B cell (primary cell): ENCODE data around the gene SDF2. TPM values are rescaled to one million over a fixed set of nuclear protein-coding genes. Genes with fewer than 3 reads are reported as not detected.

ENCODE experiments used
- ATAC-seq: fragments of 200-7000 bp; cut with Tn5 transposase; one replicate; pipeline ENCODE4 v1.10.0; 2021; ENCODE audit warnings: low read depth, mild to moderate bottlenecking, moderate number of reproducible peaks, moderate library complexity
- CTCF ChIA-PET: fragments of 350-600 bp; sonication (Branson Sonifier 250); formaldehyde crosslinking; loops from one replicate; lab custom pipeline; 2021; ENCODE audit warnings: antibody characterized with exemption, inconsistent platforms; lab: Charles Lee
- POLR2A ChIA-PET: fragments of 350-600 bp; sonication (Branson Sonifier 250); formaldehyde crosslinking; loops from one replicate; lab custom pipeline; 2021; ENCODE audit warnings: antibody characterized with exemption; lab: Charles Lee
- DNase-seq: peaks from one replicate; pipeline ENCODE4 v3.0.0; 2013
- H2AFZ ChIP-seq: 2 replicates; pipeline ENCODE4 v1.6.1; 2012; ENCODE audit warnings: mild to moderate bottlenecking, low read depth, low read length; ENCODE audit not compliant: insufficient read depth, poor library complexity, severe bottlenecking
- H3K27ac ChIP-seq, 2 donors: 1 replicate in 1 of 2; 2 replicates in 1 of 2; pipeline ENCODE4 v1.5.1; 2012 to 2013; ENCODE audit warnings: low read length in 2 of 2, mild to moderate bottlenecking in 2 of 2, moderate library complexity in 1 of 2
- H3K27me3 ChIP-seq, 4 experiments: fragments of 200-600 bp in 1 of 4; sonication (generic) in 1 of 4; replicated peaks in 1 of 4; 1 replicate in 2 of 4; 2 replicates in 2 of 4; pipeline versions ENCODE4 v1.6.1 to v1.7.0; 2013 to 2016; ENCODE audit warnings: low read length in 3 of 4, mild to moderate bottlenecking in 2 of 4, mixed read lengths in 1 of 4, moderate library complexity in 1 of 4; ENCODE audit not compliant: insufficient read depth in 4 of 4, control insufficient read depth in 3 of 4; ENCODE audit errors: control extremely low read depth in 1 of 4
- H3K36me3 ChIP-seq, 2 experiments: replicated peaks in 1 of 2; 1 replicate in 1 of 2; 2 replicates in 1 of 2; pipeline versions ENCODE4 v1.6.1 to v1.7.1; 2013; ENCODE audit warnings: low read length in 1 of 2; ENCODE audit not compliant: insufficient read depth in 2 of 2, control insufficient read depth in 1 of 2; ENCODE audit errors: control extremely low read depth in 1 of 2, extremely low read depth in 1 of 2
- H3K4me1 ChIP-seq, 2 donors: fragments of 200-600 bp in 1 of 2; sonication (generic) in 1 of 2; 1 replicate in 1 of 2; 2 replicates in 1 of 2; pipeline versions ENCODE4 v1.5.1 to v1.6.1; 2013 to 2017; ENCODE audit warnings: low read length in 2 of 2; ENCODE audit not compliant: control insufficient read depth in 2 of 2, insufficient read depth in 2 of 2
- H3K4me2 ChIP-seq: replicated peaks from 2 replicates; pipeline ENCODE3; 2012; ENCODE audit warnings: mild to moderate bottlenecking, low read depth, low read length; ENCODE audit not compliant: poor library complexity, severe bottlenecking
- H3K4me3 ChIP-seq, 5 experiments: fragments of 200-600 bp in 1 of 5; sonication (generic) in 1 of 5; 1 replicate in 3 of 5; 2 replicates in 2 of 5; pipeline versions ENCODE4 v1.5.1 to v1.7.0; 2011 to 2016; ENCODE audit warnings: low read length in 4 of 5, mild to moderate bottlenecking in 4 of 5, low read depth in 2 of 5, control low read depth in 1 of 5, moderate library complexity in 1 of 5; ENCODE audit not compliant: insufficient read depth in 1 of 5; ENCODE audit errors: control extremely low read depth in 1 of 5, extremely low read depth in 1 of 5
- H3K79me2 ChIP-seq: fragments of 200-600 bp; sonication (generic); one replicate; pipeline ENCODE4 v1.6.0; 2016; ENCODE audit warnings: low read length; ENCODE audit not compliant: control insufficient read depth, insufficient read depth
- H3K9ac ChIP-seq: fragments of 200-600 bp; sonication (generic); 2 replicates; pipeline ENCODE4 v1.6.1; 2017; ENCODE audit warnings: mild to moderate bottlenecking, low read length, moderate library complexity
- H3K9me3 ChIP-seq, 3 donors: one replicate each; pipeline versions ENCODE4 v1.6.1 to v1.7.1; 2013; ENCODE audit warnings: low read length in 2 of 3; ENCODE audit not compliant: control insufficient read depth in 2 of 3, insufficient read depth in 1 of 3; ENCODE audit errors: control extremely low read depth in 1 of 3
- H4K20me1 ChIP-seq: 2 replicates; pipeline ENCODE4 v1.6.0; 2012; ENCODE audit warnings: mild to moderate bottlenecking, low read length; ENCODE audit not compliant: insufficient read depth, control insufficient read depth, poor library complexity, severe bottlenecking
- H3K27ac Mint-ChIP-seq: one replicate; pipeline ENCODE4 v1.8.0; 2021; ENCODE audit warnings: mixed read lengths
- H3K27me3 Mint-ChIP-seq: one replicate; pipeline ENCODE4 v1.8.0; 2021; ENCODE audit warnings: mixed read lengths
- H3K4me1 Mint-ChIP-seq: one replicate; pipeline ENCODE4 v1.8.0; 2021; ENCODE audit warnings: mixed read lengths
- H3K4me3 Mint-ChIP-seq: one replicate; pipeline ENCODE4 v1.8.0; 2021; ENCODE audit warnings: mixed read lengths
- H3K9me3 Mint-ChIP-seq: one replicate; pipeline ENCODE4 v1.8.0; 2022; ENCODE audit warnings: mixed read lengths; ENCODE audit not compliant: insufficient read depth
- CTCF ChIP-seq: fragments of 200-600 bp; IDR thresholded peaks from one replicate; pipeline ENCODE4 v1.8.0; 2022; ENCODE audit warnings: antibody characterized with exemption, mild to moderate bottlenecking
- EZH2 ChIP-seq: IDR thresholded peaks from 2 replicates; pipeline ENCODE4 v1.6.1; 2012; ENCODE audit warnings: borderline replicate concordance, low read depth, mild to moderate bottlenecking, moderate library complexity, low read length; ENCODE audit not compliant: insufficient read depth, poor library complexity, severe bottlenecking
- WGBS: methylation state at CpG from one replicate; pipeline ENCODE4 v1.1.5; 2013; ENCODE audit warnings: missing lambda C conversion rate; ENCODE audit not compliant: insufficient coverage; 5-methylcytosine and 5-hydroxymethylcytosine counted together
- intact Hi-C: fragments of 100-400 bp; cut with micrococcal nuclease; formaldehyde crosslinking; loops from one replicate; pipeline ENCODE4 v1.10.0; 2022
- polyA plus RNA-seq: library from polyadenylated mRNA; depleted of rRNA; stranded (reverse); fragments of >200 nt; gene quantifications from 2 replicates; pipeline ENCODE4 v1.2.3, GENCODE V29; 2012
- total RNA-seq, 2 donors: library from RNA; stranded (reverse); fragments of 120-200 nt in 1 of 2; gene quantifications; 1 replicate in 1 of 2; 2 replicates in 1 of 2; pipeline versions ENCODE4 v1.2.3 to v1.2.4, GENCODE V29; 2013 to 2022

SDF2 gene
- total and polyA plus RNA-seq, 2 donors (not counting 1 experiment from before 2014, with no cell fraction given), result 32.6 to 40.4 TPM

GRCh38 chr17:28693869-28694268 lies 32.2 kb upstream of the SDF2 start:
- intact Hi-C loops, result no loop called here
- TF ChIP-seq EZH2 (no peak), CTCF (no peak)

GRCh38 chr17:28689011-28689410 lies 27.3 kb upstream of the SDF2 start:
- Histone ChIP-seq H3K4me2 (no peak overlapping the region), H3K4me1 (no peaks in the 10 kb centered on the region), H3K36me3 (peaks cover 23 to 79% of the 10 kb centered on the region in 2 experiments), H4K20me1 (peaks cover 7% of the 10 kb centered on the region), H3K9ac (no peak overlapping the region), H3K9me3 (no peaks in the 10 kb centered on the region), H3K27ac (no peak overlapping the region), H3K79me2 (no peaks in the 10 kb centered on the region), H3K27me3 (no peaks in the 10 kb centered on the region), H2AFZ (no peak overlapping the region), H3K4me3 (no peak overlapping the region)
- Mint-ChIP-seq H3K27me3 (no peaks in the 10 kb centered on the region), H3K27ac (no peak overlapping the region), H3K4me3 (no peak overlapping the region), H3K4me1 (no peaks in the 10 kb centered on the region), H3K9me3 (no peaks in the 10 kb centered on the region)
- POLR2A ChIA-PET, result no interaction called here
- TF ChIP-seq CTCF (no peak), EZH2 (no peak)
- 100% methylated on average over 1 of the region's 3 CpGs for WGBS
- ATAC-seq (no peak), DNase-seq (no peak)
- intact Hi-C loops, result no loop called here
- CTCF ChIA-PET, result interaction anchor here (1.7 kb wide), 1 partner anchor 45 kb away, joined by 4 read pairs; no protein-coding TSS in a partner anchor

More at GRCh38 chr17:28693869-28694268, 32.2 kb upstream of the SDF2 start:
- H3K4me1 Mint-ChIP-seq, result no peaks in the 10 kb centered on the region
- CTCF ChIA-PET, result interaction anchor here (1.5 kb wide), 1 partner anchor 153 kb away, joined by 3 read pairs; no protein-coding TSS in a partner anchor
- Histone ChIP-seq H3K27me3 (no peaks in the 10 kb centered on the region), H3K4me2 (no peak overlapping the region), H2AFZ (no peak overlapping the region), H3K79me2 (no peaks in the 10 kb centered on the region), H3K9me3 (no peaks in the 10 kb centered on the region), H3K27ac (no peak overlapping the region), H3K4me3 (no peak overlapping the region), H3K36me3 (peaks cover 27 to 76% of the 10 kb centered on the region in 2 experiments), H3K4me1 (no peaks in the 10 kb centered on the region), H4K20me1 (peaks cover 7% of the 10 kb centered on the region), H3K9ac (no peak overlapping the region)
- H3K4me3 Mint-ChIP-seq, result no peak overlapping the region
- H3K27ac Mint-ChIP-seq, result no peak overlapping the region
- WGBS, result 83% methylated on average over 1 of the region's 1 CpG
- no peaks in the 10 kb centered on the region for H3K27me3 Mint-ChIP-seq
- ATAC-seq (no peak), DNase-seq (no peak)
- H3K9me3 Mint-ChIP-seq, result no peaks in the 10 kb centered on the region
- POLR2A ChIA-PET, result no interaction called here
